ENCODE data around the gene THADA. TPM values are rescaled to one million over a fixed set of nuclear protein-coding genes. Genes with fewer than 3 reads are reported as not detected.

The THADA gene
- total RNA-seq, 1 experiment from 2014 or later: 14.1 TPM

DNA sequence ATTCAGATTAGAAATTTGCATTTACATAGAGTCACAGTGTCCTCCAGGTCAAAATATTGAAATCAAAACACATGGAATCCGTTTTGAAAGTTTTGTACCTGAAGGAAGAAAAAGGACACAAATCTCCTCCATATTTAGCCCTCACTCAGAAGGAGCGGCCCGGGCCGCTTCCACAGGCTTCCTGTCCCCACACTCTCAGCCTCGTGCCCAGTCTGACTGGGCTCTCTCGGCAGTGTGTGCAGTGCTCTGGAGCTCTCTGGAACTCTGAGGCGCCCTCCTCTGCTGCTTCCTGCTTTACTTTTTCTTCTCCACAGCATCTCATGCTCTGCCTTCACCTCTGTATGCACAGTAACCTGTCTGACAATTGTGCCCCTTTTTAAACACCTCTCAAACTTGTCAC is 347.2 kb downstream of the THADA start:
- H3K27me3 ChIP-seq (replicated peaks): no peaks in the 10 kb centered on the region
- H3K4me3 ChIP-seq: no peak overlapping the region
- H3K27ac ChIP-seq: no peak overlapping the region
- peaks cover 15% of the 10 kb centered on the region for H3K4me1 ChIP-seq (replicated peaks)
- H3K9me3 ChIP-seq (replicated peaks): no peaks in the 10 kb centered on the region
- 0 out of 2 replicates have a peak, but pooled peaks cover 8% of the 10 kb centered on the region for H3K36me3 ChIP-seq
- no peak for DNase-seq (ENCODE audit: low read depth in 1 of 2, low spot score in 2 of 2)

DNA sequence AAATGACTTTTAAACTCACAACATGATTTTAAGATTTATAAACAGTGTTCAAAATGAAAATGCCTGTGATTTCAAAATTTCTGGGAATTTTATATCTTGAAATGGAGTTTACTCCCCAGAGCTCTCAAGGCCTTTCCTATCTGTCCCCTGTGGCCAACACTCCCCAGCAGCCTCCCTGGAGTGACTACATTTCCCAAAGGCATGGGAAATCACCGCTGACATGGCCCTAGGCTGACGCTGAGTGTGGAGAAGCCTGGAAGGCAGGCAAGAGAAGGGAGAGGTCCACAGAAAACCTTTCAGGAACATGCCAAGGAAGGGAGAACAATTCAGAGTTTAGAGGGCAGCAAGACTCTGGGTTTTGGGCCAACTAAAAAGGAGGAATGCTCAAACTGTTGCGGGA is 349.2 kb downstream of the THADA start:
- Histone ChIP-seq H3K27me3 (replicated peaks) (no peaks in the 10 kb centered on the region), H3K27ac (no peak overlapping the region), H3K36me3 (0 out of 2 replicates have a peak, but pooled peaks cover 8% of the 10 kb centered on the region)

DNA sequence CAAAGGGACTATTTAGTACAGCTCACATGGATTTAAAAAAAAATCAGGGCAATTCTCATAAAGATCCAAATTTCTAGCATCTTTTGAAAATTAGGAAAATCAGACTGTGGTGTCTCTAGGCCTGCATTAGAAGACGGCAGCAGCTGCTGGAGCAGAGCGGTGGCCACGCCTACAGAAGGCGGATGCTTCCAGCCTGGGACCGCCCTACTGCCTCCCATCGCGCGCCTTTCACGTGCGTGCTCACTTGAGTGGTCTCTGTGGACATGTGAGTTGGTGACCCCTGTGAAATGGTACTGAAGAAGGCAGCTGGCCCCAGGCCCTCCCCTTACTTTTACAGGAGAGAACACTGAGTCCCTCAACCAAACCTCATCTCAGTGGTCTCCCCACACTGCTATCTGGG is 354.3 kb downstream of the THADA start:
- Histone ChIP-seq H3K27me3 (replicated peaks) (no peaks in the 10 kb centered on the region), H3K36me3 (0 out of 2 replicates have a peak, but pooled peaks cover 8% of the 10 kb centered on the region), H3K4me3 (no peak overlapping the region), H3K4me1 (replicated peaks) (no peaks in the 10 kb centered on the region), H3K9me3 (replicated peaks) (no peaks in the 10 kb centered on the region), H3K27ac (no peak overlapping the region)
- no peak for DNase-seq (ENCODE audit: low read depth in 1 of 2, low spot score in 2 of 2)

More for the DNA sequence above, 349.2 kb downstream of the THADA start:
- Histone ChIP-seq H3K4me3 (no peak overlapping the region), H3K9me3 (replicated peaks) (no peaks in the 10 kb centered on the region), H3K4me1 (replicated peaks) (peaks cover 10% of the 10 kb centered on the region)
- DNase-seq (ENCODE audit: low read depth in 1 of 2, low spot score in 2 of 2): no peak

DNA sequence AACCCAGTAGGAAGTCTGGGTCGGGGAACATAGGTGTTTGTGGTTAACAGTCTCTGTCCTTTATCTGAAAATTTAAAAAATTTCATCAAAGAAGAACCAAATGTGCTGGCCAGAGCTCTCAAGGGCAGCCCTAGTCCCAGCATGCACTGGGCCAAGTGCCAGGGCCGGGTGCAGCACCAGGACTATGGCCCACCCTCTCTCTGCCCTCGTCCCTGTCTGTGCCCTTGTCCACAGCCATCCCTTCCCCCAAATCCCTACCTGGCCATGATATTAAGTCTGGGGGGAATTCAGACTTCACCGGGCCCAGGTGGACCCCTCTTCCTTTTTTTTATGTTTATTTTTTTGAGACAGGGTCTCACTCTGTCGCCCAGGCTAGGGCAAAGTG is 355.1 kb downstream of the THADA start:
- H3K27ac ChIP-seq: no peak overlapping the region
- no peaks in the 10 kb centered on the region for H3K9me3 ChIP-seq (replicated peaks)
- no peaks in the 10 kb centered on the region for H3K4me1 ChIP-seq (replicated peaks)
- H3K36me3 ChIP-seq: 0 out of 2 replicates have a peak, but pooled peaks cover 8% of the 10 kb centered on the region
- DNase-seq (ENCODE audit: low read depth in 1 of 2, low spot score in 2 of 2): no peak
- no peak overlapping the region for H3K4me3 ChIP-seq
- no peaks in the 10 kb centered on the region for H3K27me3 ChIP-seq (replicated peaks)

DNA sequence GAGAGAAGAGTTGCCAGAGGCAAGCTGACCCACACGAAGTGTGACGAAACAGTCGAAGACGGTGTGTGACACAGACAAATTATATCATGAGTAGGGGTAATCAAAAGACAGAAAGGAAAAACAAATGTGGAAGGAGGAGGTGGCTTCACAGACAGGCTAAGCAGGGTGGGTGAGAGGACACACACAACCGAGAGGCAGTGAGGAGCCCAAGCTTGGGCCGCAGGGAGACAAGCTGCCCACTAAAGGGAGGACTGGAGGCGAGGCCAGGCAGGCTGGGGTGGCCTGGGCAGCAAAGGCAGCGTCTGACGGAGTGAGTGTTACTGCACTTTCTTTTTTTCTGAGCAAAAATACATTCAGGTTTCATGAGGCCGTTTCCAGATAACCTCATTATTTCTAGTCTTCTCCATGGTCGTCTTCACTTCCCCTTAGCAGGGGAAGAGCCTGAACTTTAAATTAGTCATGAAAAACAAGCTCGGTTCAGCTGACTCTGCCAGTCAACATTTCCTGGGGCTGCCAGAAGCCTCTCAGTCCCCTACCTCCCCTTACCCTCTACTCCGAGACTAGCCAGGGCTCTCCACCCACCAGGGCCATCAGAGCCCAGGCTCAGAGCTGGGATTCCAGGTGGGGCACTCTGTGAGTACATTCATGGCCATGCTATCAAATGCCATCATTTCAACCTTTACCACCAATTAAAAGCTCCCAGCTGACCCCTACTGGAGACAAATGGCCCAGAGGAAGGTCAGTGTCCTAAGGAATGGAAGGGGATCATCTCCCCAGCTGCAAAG is 355.7 kb downstream of the THADA start:
- 0 out of 2 replicates have a peak, but pooled peaks cover 8% of the 10 kb centered on the region for H3K36me3 ChIP-seq
- H3K9me3 ChIP-seq (replicated peaks): no peaks in the 10 kb centered on the region
- H3K4me1 ChIP-seq (replicated peaks): no peaks in the 10 kb centered on the region
- no peak for DNase-seq (ENCODE audit: low read depth in 1 of 2, low spot score in 2 of 2)
- H3K27ac ChIP-seq: no peak overlapping the region
- H3K27me3 ChIP-seq (replicated peaks): no peaks in the 10 kb centered on the region
- H3K4me3 ChIP-seq: no peak overlapping the region

DNA sequence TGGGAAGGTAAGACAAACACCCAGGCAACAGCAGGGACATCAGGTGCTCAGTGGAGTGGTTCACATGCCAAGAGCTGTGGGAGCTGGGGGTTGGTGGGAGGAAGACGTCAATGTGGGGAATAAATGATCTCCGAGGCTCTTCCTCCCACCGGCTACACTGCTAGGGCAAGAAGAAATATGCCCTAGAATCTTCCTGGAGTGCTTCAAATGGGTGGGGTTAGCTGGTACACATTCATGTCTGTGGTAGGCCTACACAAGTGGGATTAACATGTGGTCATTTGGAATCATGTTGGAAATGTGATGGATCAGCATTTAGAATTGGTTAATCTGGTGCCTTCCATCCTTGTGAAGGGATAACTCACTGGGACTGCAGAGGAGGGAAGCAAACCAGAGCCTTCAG is 357.0 kb downstream of the THADA start:
- Histone ChIP-seq H3K27ac (no peak overlapping the region), H3K9me3 (replicated peaks) (no peaks in the 10 kb centered on the region), H3K4me3 (no peak overlapping the region), H3K4me1 (replicated peaks) (no peaks in the 10 kb centered on the region), H3K27me3 (replicated peaks) (no peaks in the 10 kb centered on the region), H3K36me3 (no peaks in the 10 kb centered on the region)
- DNase-seq (ENCODE audit: low read depth in 1 of 2, low spot score in 2 of 2): no peak

DNA sequence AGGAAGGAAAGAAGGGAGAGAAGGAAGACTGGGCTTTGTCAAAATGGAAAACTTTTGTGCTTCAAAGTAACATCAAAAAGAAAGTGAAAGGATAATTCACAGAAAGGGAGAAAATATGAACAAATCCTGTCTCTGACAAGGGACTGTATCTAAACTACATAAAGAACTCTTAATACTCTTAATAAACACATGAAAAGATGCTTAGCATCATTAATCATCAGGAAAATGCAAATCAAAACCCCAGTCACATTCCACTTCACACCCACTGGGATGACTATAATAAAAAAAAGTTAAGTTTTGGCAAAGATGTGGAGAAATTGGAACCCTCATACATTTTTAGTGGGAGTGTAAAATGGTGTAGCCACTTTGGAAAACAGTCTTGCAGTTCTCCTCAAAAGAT is 357.7 kb downstream of the THADA start:
- Histone ChIP-seq H3K9me3 (replicated peaks) (no peaks in the 10 kb centered on the region), H3K4me1 (replicated peaks) (no peaks in the 10 kb centered on the region), H3K36me3 (no peaks in the 10 kb centered on the region), H3K27me3 (replicated peaks) (no peaks in the 10 kb centered on the region), H3K4me3 (no peak overlapping the region), H3K27ac (no peak overlapping the region)
- no peak for DNase-seq (ENCODE audit: low read depth in 1 of 2, low spot score in 2 of 2)

DNA sequence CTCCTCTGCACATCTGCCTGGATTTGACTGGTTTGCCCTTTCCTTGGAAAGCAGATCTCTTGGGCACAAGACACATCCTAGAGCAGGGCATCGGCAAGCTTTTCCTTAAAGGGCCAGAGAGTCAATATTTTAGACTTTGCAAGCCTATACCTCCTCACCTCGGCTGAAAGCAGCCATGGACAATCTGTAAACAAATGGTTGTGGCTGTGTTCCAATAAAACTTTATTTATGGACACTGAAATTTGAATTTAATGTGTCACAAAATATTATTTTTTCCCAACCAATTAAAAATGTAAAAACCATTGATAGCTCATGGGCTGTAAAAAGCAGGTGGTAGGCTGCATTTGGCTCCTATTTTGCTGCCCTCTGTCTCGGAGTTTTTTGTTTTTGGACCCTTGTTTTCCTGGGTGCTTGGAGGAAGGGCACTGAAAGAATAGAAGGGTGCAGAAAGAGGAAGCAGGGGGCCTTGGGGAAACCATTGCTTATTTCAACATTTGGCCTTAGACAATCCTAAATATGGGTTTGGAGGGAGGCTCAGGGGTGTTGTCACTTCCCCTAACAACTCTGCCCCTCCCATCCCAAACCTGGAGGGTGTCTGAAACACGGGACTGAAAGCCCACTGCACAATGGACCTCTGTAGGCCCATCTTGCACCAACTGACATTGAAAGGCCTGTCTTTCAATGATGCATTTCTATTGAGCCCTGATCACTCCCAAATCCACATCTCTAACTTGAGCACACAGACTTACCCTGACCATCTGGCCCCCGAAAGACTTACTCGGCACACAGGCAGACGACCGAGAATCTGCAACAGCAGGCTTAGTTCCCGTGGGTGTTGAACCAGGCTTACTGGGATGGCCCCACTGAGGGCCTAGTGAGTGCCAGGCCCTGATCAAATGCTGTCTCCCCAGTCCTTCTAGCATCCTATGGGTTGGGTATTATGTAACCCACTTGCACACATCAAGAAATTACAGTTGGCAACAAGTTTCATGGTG is 362.3 kb downstream of the THADA start:
- no peak overlapping the region for H3K4me3 ChIP-seq
- no peak for DNase-seq (ENCODE audit: low read depth in 1 of 2, low spot score in 2 of 2)

DNA sequence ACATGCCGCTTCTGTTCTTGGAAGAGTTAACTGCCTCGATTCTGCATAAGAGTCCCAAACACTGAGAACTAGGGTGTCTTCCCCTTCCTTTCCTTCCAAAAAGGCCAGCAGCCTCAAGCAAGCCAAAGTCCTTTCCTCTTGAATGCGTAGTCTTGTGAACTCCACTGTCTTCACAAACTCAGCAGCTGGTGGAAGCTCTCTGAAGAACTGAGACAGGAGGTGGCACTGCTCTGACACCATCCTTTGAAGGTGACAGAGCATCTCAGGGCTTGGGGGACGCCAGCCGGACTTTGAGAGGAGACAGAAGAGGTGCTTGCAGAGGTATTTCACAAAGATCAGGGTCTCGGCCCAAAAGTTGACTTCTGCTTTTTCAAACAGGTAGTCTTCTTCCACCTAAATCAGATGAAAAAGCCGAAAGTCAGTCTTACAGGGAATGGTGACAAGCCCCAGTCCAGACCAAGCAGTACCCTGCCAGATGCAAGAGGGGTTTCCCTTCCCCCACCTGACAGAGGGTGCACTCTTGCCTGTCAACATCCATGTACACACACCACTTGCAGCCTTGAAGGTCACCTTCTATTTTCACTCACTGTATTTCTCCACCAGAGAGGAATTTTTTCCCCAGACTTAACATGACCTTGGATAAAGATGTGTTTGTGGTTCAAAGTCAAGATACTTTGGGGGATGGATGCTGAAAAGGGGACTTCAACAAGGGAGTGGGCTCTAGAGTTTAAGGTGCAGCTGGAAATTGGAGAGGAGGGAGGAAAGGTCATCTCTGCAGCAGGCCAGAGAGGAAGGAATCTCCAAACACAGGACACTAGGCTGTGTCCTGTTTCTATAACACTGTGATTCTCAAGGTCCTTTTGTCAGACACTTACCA is 364.6 kb downstream of the THADA start:
- H3K27ac ChIP-seq: no peak overlapping the region

More for the DNA sequence above, 362.3 kb downstream of the THADA start:
- no peaks in the 10 kb centered on the region for H3K27me3 ChIP-seq (replicated peaks)
- peaks cover 12% of the 10 kb centered on the region for H3K36me3 ChIP-seq
- peaks cover 4% of the 10 kb centered on the region; the same call in 1 of the 2 replicates for H3K4me1 ChIP-seq (replicated peaks)
- no peak overlapping the region for H3K27ac ChIP-seq
- H3K9me3 ChIP-seq (replicated peaks): no peaks in the 10 kb centered on the region

DNA sequence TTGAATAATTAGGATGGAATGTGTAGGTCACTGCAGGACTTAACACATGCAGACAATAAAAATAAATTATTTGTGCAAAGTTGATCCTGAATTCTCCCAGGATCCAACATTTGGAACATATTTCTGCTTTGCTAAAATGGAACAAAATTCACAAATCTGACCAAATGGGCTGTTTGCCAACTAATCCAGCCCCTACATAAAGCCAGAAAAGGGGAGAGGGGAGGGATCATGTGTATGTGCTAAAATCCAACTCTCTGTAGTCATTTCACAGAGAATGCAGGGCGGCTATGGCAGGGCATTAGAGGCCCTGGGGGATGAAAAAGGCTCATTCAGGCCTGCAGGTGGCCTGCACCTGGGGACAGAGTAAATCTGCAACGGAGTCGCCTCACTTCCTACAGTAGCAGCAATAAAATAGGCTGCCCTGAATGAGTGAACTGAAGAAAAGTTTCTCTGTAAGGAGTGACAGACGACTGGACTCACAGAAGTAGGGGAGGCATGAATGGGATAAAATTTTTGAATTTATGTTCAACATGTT is 365.4 kb downstream of the THADA start:
- Histone ChIP-seq H3K4me3 (no peak overlapping the region), H3K9me3 (replicated peaks) (no peaks in the 10 kb centered on the region), H3K27me3 (replicated peaks) (no peaks in the 10 kb centered on the region), H3K27ac (no peak overlapping the region), H3K4me1 (replicated peaks) (peaks cover 20% of the 10 kb centered on the region), H3K36me3 (peaks cover 21% of the 10 kb centered on the region)
- DNase-seq (ENCODE audit: low read depth in 1 of 2, low spot score in 2 of 2): no peak

More for the DNA sequence above, 364.6 kb downstream of the THADA start:
- Histone ChIP-seq H3K36me3 (peaks cover 13% of the 10 kb centered on the region), H3K27me3 (replicated peaks) (no peaks in the 10 kb centered on the region), H3K4me1 (replicated peaks) (peaks cover 18% of the 10 kb centered on the region), H3K4me3 (no peak overlapping the region), H3K9me3 (replicated peaks) (no peaks in the 10 kb centered on the region)
- DNase-seq (ENCODE audit: low read depth in 1 of 2, low spot score in 2 of 2): no peak

DNA sequence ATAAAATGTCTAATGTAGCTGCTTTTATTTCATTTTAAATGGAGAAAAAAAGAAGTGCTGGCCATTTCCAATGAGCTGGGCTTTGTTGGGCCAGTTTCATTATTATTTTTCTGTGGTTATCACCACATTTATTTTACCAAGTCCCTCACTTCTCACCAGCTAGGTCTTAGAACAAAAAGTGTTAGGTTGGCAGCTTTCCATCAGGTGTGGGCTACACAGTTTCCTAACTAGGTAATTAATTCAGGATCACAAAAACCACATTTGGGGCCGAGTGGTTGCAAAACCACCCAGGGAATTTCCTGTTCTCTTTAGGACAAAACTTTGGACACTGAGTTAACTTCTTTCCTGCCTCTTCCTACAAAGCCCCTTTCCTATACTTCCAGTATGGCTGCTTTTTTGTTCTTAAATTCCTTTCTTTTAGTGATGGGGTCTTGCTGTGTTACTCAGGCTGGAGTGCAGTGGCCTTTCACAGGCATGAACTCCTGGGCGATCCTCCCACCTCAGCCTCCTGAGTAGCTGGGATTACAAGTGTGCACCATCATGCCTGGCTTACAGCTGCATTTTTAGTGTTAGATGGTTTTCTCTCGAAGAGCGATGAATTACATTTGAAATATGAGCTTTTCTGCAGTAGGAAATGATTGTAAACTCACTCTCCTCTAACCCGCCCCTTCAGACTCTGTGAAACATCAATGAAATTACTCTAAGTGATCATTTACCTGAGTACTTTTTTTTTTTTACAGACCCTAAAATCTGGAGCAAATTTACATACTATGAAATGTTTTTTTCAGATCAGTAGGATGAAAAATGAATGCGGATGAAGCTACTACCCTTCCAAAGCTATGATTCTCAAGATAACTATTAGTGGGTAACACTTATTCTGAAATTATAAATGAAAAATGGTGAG is 366.8 kb downstream of the THADA start:
- peaks cover 33% of the 10 kb centered on the region for H3K4me1 ChIP-seq (replicated peaks)
- H3K4me3 ChIP-seq: no peak overlapping the region
- no peak overlapping the region for H3K27ac ChIP-seq
- H3K27me3 ChIP-seq (replicated peaks): no peaks in the 10 kb centered on the region
- no peaks in the 10 kb centered on the region for H3K9me3 ChIP-seq (replicated peaks)
- peaks cover 35% of the 10 kb centered on the region for H3K36me3 ChIP-seq
- DNase-seq (ENCODE audit: low read depth in 1 of 2, low spot score in 2 of 2): no peak

DNA sequence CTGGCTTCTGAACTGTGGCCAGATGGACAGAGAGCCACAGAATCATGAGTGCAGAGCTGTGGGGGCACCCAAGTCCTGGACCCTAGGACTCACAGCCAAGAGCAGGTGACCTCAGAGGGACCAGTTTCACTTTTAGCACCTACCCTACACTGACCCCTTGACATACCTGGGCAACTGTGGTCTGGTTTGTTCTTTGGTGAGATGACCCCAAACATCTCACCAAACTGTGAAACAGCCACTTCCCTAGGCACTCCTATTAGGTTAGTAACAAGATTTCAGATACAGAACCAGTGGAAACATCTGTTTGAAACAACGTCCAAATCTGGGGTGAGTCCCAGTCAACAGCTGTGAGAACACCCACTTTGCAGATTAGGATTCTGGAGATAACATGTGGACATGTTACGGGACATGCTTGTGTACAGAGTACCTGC is 367.5 kb downstream of the THADA start:
- no peak overlapping the region for H3K4me3 ChIP-seq
- H3K27me3 ChIP-seq (replicated peaks): no peaks in the 10 kb centered on the region
- peaks cover 36% of the 10 kb centered on the region for H3K4me1 ChIP-seq (replicated peaks)
- no peak for DNase-seq (ENCODE audit: low read depth in 1 of 2, low spot score in 2 of 2)
- H3K27ac ChIP-seq: no peak overlapping the region
- H3K36me3 ChIP-seq: peaks cover 42% of the 10 kb centered on the region
- H3K9me3 ChIP-seq (replicated peaks): no peaks in the 10 kb centered on the region

Data from SJSA1 (cell line).